GM19099 (cell line): ENCODE results near the gene VPS26C.

Source experiments
- POLR2A ChIP-seq: IDR thresholded peaks from 3 replicates; pipeline ENCODE4 v1.6.1; 2011; ENCODE audit warnings: low read depth; ENCODE audit not compliant: insufficient read length; ENCODE audit errors: extremely low read depth

VPS26C gene

DNA sequence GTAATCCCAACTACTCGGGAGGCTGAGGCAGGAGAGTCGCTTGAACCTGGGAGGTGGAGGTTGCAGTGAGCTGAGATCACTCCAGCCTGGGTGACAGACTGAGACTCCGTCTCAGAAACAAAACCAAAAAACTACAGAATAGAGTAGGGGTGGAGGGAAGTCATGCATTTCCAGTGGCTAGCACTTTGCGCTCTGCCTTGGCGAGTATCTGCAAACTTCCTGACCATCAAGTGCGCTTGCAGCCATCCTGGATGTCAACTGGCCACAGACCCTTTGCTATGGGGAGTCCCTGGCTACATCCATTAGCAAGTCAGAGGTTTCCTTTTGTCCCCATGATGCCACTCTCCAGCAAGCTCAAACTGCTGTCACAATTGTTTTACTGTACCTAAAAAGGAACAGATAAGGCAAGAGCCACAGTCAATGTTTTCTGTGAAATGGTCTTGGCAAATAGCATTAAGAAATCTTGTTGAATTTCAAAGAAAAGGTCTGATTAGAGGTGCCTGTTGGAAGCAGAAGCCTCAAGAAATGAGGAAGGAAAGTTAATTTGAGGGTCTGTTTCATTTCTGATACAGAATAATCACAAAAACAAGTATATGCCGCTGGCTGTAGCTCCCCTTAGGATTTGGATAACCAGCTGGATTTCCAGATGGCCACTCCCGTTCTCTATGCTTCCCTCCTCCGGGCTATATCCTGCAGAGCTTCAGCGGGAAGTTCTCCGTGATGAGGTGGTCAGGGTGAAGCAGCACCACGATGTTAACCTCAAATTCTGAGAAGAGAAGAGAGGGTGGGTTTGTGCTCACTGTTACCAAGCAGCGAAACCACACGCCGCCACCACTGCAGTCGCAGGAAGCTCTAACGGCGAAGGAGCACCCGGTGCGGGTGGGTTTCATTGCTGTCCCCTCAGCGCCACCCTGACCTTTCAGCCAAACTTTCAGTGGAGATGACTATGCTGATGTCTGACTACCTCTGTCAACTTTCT, 42.0 kb downstream of the VPS26C start:
- no peak for TF ChIP-seq POLR2A

- no peak for TF ChIP-seq POLR2A
Measured at GRCh38 chr21:37223804-37224345, 43.3 kb downstream of the VPS26C start.

- TF ChIP-seq POLR2A = peak; percentile 74
Measured at GRCh38 chr21:37220981-37221664, 46.0 kb downstream of the VPS26C start.

DNA sequence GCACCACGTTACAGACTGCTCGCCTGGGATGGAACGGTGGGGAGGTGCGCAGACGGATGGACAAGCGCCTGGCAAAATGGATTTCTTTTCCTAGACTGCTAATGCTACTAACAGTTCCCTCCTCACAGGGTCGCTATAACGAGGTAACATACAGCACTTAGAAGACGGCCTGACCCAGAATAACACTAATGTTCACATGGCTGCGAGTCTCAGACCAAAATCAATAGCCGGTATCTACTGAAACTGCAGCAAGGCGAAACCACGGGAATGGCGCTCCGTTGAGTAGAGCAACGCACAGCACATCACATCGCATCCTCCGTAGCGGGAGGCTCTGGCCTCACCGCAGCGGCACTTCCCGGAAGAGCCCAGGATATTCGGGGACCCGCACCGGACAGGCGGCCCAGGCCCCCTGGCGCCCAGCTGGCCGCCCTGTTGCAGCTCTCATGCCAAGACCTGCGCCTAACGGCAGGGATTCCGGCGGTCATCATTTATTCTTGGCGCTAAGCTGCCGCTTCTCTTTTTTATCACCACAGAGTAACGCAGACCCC, 46.6 kb downstream of the VPS26C start:
- TF ChIP-seq POLR2A = peak; percentile 21

DNA sequence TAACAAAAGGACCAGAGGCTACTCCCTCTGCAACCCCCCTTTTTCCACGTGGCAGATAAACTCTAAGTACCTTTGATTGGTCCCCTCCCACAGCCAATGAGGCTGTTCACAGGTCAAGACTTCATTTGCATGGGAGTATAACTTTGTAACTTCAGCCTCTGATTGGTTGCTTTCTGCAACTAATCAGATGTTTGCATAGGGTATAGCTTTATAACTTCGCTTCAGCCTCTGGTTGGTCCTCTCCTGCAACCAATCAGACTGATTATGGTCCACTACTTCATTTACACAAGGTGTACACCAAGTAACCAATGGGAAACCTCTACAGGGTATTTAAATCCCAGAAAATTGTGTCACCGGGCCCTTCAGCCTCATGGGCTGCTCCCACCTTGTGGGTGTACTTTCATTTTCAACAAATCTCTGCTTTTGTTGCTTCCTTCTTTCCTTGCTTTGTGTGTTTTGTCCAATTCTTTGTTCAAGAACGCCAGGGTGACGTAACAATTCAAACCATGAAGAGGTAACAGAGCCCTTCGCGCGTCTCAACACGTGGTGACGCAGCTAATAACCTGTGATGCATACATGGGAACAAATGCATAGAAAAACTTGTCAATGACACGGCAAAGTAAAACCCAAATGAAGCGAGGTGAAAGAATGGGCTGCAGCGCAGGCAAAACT, 47.2 kb downstream of the VPS26C start:
- TF ChIP-seq POLR2A = no peak

DNA sequence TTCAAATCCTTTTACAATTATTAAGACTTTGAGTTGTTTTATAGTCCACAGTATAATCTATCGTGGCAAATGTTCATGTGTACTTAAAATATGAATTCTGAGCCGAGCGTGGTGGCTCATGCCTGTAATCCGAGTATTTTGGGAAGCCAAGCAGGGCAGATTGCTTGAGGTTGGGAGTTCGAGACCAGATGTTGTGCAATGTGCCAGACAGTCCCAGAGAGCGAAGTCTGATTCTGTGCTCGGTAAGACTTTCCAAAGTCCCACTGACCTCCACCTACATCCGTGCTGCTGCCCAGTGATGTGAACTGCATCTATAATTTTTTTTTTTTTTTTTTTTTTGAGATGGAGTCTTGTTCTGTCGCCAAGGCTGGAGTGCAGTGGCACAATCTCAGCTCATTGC, 52.2 kb downstream of the VPS26C start:
- TF ChIP-seq POLR2A = no peak

DNA sequence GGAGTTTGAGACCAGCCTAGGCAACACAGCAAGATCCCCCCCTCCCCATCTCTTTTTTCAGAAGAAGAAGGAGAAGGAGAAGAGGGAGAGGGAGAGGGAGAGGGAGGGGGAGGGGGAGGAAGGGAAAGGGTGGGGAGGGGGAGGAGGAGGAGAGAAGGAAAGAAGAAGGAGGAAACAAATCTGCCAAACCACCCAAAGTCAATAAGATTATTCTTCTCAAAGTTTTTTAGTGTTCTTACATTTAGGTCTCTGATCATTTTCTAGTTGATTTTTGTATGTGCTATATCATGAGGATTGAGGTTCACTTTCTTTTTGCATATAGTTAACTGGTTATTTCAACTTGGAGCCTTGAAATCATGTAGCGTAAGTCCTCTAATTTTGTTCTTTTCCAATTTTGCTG, 56.3 kb downstream of the VPS26C start:
- TF ChIP-seq POLR2A = no peak

DNA sequence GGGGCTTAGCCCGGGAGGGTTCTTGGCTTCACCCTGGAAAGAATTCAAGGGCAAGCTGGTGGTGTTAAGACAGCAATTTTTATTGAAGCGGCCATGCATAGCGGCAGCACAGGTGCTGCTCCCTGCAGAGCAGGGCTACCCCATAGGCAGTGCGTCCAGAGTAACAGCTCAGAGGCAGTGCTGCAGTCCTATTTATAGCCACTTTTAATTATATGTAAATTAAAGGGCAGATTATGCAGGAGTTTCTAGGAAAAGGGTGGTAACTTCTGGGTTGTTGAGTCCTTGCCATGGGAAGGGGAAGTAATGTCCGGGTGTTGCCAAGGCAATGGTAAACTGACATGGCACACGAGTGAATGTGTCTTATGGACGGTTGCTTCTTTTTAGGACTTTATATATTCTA, 57.0 kb downstream of the VPS26C start:
- no peak for TF ChIP-seq POLR2A

GRCh38 chr21:37208741-37209225, 58.4 kb downstream of the VPS26C start:
- no peak for TF ChIP-seq POLR2A

- peak; percentile 58 for TF ChIP-seq POLR2A
Measured at GRCh38 chr21:37208056-37208721, 58.9 kb downstream of the VPS26C start.

DNA sequence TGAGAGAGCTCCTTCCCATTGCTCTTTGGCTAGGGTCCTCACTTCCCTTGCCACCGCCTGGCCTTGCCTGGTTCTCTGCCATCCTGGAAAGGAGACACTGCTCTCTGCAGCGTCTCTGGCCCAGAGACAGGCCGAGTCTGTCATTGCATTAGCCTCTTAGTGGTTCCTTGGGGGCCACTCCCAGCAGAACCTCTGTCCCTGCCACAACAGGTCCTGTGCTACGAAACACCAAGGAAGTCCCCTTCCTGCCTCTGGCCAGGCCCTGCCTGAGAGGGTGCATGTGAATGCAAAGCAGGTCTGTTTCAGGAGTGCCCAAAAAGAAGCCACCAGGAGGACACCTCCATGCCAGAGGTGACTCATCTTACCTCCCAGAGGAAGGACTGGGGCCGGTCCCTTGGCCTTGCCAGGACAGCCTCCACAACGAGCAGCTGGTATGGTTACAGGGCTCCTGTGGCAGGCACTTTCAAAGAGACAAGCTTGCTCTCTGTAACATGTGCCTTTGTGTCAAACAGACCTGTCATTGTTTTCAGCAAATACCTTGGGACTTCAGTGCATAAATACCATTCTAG, 59.6 kb downstream of the VPS26C start:
- peak; percentile 47 for TF ChIP-seq POLR2A

- TF ChIP-seq POLR2A = no peak
Measured at GRCh38 chr21:37206496-37206895, 60.6 kb downstream of the VPS26C start.

GRCh38 chr21:37204580-37204979, 62.6 kb downstream of the VPS26C start:
- TF ChIP-seq POLR2A = no peak
